GM19455 (cell line): ENCODE data around the gene CDK14.

ENCODE experiments used
- ATAC-seq: cut with Tn5 transposase; IDR thresholded peaks from one replicate; pipeline ENCODE4 v1.9.1; 2021; ENCODE audit not compliant: unreplicated experiment

CDK14 gene

GRCh38 chr7:90835861-90836260 is 239.7 kb downstream of the CDK14 start:
- no peak for ATAC-seq

DNA sequence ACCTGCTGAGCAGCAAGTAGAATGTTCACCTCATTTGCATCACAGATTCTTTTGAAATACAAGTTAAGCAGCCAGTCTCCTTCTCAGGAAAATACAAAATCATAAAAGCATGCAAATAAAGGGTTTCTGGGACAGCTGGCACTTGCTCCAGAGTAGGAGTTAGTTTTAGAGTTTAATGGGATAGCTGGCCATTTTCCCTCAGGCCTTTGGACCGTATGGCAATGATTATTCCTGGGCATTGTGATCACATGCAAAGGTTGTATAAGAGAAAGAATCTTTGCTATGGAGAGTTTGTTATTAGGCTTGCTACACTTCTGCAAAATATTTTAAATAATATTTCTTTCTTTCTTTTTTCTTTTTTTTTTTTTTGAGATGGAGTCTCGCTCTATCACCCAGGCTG is 240.8 kb downstream of the CDK14 start:
- ATAC-seq: no peak

DNA sequence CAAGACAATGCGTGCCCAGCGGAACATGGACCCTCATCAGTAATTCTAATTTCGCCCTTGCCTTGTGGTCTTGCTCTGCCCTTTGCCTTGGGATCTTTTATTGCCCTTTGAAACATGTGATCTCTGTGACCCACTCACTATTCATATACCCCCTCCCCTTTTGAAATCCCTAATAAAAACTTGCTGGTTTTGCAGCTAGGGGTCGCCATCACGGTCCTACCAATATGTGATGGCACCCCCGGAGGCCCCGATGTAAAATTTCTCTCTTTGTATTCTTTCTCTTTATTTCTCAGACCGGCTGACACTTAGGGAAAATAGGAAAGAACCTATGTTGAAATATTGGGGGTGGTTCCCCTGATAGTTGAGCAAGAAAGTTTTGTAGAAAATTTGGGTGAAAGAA is 242.7 kb downstream of the CDK14 start:
- ATAC-seq: no peak

GRCh38 chr7:90839316-90839715 is 243.2 kb downstream of the CDK14 start:
- ATAC-seq: no peak

DNA sequence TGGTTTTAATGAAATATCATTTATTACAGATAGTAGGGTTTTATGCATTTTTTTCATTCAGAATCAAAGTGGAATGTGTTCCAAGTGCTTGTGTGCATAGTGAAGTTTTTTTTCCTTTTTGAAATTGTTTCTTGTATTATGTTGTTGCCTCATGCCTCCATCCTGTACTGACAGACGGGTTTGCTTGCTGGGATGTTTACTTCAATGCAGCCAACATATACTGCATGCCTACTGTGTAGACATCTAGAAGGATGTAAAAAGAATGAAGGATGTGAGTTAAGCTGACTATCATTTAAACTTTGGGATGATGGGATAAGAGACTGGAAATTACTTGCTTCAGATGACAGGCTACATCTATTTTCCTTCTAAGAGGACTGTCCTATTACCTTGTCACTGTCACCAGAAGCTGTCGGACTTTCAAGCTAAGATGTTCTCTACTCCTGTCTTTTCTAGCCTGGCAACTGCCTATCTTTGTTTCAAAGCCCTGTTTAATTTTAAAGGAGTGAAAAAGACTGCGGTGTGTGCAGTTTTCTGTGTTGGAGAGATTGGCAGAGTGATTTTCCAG is 243.7 kb downstream of the CDK14 start:
- ATAC-seq: no peak

DNA sequence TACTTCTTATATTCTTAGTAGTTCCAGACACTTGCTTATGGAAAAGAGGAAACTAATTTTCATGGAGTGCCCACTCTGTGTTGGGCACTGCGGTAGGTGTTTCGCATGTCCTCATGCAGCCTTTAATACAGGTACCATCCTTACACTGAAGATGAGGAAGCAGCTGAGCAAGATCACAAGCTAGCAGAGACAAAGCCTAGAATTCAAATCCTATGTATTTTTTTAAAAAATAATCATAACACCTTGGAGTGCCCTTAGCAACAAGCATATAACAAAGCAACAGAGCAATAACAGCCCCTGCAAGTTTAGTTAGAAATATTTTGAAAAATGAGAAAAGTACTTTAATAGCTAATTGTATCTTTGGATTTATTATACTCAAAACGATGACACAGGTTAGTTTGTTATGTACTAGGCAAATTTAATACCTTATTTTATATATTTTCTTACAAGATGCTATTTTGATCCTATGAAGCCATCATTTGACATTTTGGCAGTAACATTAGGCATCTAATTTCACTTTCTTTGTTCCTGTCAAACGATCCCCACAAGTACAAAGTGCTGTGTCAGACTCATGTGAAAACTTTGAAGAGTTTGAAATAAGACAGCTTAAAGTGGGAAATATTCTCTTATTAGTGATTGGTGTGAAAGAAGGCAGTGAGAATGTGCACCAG is 245.8 kb downstream of the CDK14 start:
- no peak for ATAC-seq

GRCh38 chr7:90842430-90842788 is 246.3 kb downstream of the CDK14 start:
- no peak for ATAC-seq

- no peak for ATAC-seq
Measured at GRCh38 chr7:90843472-90843871, 247.4 kb downstream of the CDK14 start.

DNA sequence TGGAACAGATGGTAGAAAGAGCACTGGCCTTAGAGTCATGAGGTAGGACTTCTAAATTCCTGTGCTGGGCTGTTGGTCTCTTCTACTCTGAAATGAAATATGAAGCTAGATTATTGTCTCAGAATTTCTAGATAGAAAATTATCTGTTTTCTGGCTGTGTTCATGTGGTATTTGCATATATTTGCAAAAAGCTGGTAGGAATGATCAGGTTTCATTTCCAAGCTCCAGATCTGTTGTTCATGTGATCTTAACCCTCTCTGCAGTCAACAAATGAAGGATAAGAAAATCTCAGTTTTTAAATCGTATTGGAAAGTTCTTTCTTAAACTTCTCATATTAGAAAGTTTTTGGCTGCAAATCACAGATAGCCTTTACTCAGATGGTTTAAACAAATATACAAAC is 248.3 kb downstream of the CDK14 start:
- no peak for ATAC-seq

- no peak for ATAC-seq
Measured at GRCh38 chr7:90846192-90846591, 250.1 kb downstream of the CDK14 start.

DNA sequence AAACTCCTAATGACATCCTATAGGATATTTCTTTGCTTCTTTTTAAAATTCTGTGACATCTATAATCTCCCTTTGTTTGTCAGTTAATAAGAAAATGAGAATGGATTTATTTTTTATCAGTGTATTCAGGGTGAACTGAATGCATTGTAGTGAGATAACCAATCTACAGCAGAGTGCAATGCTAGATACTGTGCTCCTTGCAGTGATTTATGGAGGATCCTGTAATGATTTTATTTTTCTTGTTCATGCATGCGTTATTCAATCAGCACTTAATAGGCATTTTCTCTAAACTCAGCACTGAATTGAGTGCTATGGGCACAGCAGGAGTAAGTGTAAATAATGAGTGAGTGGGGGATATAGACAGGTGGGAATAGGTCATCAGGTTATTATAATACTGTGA is 253.9 kb downstream of the CDK14 start:
- no peak for ATAC-seq

DNA sequence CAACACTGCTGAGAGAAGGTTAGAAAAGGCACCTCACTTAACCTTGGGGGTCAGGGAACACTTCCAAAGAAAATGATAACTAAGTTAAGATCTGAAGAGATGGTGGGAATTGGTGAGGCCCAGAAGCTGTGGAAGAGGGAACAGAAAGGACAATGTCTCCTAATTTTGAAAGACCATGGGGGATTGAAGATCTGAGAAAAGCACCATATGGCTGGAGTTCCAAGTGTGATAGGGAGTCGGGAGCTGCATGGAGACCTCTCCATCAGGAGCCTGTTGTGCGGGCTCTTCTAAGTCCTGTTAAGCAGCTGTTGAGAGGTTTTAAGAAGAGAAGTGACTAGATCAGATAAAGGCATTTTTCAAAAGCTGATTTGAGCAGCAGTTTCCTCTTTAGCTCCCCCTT is 254.3 kb downstream of the CDK14 start:
- ATAC-seq: no peak

DNA sequence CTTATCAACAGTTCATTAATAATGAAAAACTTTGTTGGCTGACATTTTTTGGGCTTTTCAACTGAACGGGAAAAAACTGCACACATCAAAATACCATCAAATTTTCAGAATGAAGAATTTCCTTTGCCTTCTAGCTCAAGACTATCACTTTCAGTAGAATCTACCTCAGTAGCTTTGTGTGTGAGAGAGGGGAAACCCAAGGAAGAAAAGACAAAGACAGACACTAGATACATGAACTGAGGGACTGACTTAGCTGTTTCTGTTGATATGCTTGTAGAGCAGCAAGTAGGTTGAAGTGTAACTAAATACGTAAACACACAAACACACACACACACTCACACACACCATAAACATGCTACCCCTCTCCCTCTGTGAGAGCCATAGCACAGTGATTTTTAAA is 257.1 kb downstream of the CDK14 start:
- no peak for ATAC-seq

GRCh38 chr7:90856351-90857070 is 260.4 kb downstream of the CDK14 start:
- no peak for ATAC-seq

GRCh38 chr7:90857603-90858002 is 261.5 kb downstream of the CDK14 start:
- no peak for ATAC-seq

DNA sequence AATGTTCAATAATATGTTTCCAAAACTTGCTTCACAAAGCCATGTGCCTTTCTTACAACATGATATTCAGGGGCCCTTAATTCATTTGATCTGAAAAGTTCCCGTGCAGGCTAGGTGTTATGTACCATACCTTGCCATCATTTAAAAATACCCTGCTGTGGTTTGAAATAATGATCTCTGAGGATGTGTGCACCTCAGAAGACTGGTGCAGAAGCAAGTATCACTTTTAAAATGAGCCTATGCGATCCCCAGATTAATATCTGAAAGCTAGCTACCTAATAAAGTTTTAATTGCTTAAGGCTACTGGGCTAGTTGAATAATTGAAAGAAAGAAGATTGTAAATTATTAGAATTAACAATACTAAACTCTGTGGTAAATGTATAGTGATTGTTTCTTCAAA is 262.4 kb downstream of the CDK14 start:
- no peak for ATAC-seq

- ATAC-seq: no peak
Measured at GRCh38 chr7:90859521-90859920, 263.4 kb downstream of the CDK14 start.

GRCh38 chr7:90864088-90864487 is 268.0 kb downstream of the CDK14 start:
- no peak for ATAC-seq

GRCh38 chr7:90869335-90869734 is 273.2 kb downstream of the CDK14 start:
- no peak for ATAC-seq

- ATAC-seq: no peak
Measured at GRCh38 chr7:90876701-90877100, 280.6 kb downstream of the CDK14 start.

DNA sequence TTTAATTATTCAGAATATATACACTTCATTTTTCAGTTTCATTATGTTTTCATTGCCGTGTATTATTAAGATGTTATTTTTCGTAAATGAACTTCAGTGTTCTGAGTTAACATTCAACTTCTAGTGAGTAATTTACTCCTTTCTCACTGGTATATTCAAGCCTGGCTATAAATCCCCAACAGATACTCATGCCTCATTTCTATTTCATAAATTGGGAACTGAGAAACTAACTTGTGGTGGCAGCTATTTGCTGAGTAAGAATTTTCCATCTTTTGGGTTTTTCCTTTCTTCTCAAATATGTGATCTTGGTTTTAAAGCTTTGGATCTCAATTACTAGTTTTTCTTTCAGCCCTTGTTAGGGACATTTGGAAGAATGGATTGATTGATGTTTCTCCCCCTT is 281.1 kb downstream of the CDK14 start:
- no peak for ATAC-seq

GRCh38 chr7:90879924-90880323 is 283.8 kb downstream of the CDK14 start:
- ATAC-seq: no peak

DNA sequence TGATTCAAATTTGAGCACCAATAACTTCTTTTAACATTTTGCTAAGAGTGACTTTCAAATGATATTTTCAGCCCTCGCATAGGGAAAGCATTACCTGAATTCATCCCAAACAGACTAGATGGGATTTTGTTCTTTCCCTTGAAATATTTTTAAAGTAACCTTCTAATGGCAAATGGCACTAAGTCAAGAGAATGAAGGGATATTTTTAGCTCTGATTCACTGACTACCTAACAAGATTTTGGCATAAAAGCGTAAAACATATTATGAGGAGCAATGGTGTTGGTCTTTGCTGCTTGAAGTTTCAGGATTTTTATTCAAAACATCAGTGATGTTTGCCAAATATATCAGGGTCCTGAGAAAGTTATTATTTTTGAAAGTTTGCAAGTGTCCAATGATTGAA is 290.3 kb downstream of the CDK14 start:
- no peak for ATAC-seq
